SK-N-SH (cell line): ENCODE data around the gene MAPK8IP3. TPM values are rescaled to one million over a fixed set of nuclear protein-coding genes. Genes with fewer than 3 reads are reported as not detected.
A peak's percentile ranks its signal among the peaks of the same experiment; 100 is the strongest.

ENCODE experiments used
- CTCF ChIA-PET: fragments of 300-600, 350-600 bp; formaldehyde crosslinking; extraction: SDS; loops from one replicate; lab custom pipeline; 2021; lab: Yijun Ruan, JAX
- POLR2A ChIA-PET: fragments of 350-600 bp; sonication (Branson Sonifier 250); formaldehyde crosslinking; extraction: SDS; loops from one replicate; lab custom pipeline; 2020; ENCODE audit warnings: antibody characterized with exemption, inconsistent platforms; lab: Yijun Ruan, JAX
- DNase-seq: peaks from one replicate; pipeline ENCODE4 v3.0.0; 2012
- H2AFZ ChIP-seq: fragments of 200-600 bp; sonication (generic); 2 replicates; pipeline ENCODE4 v1.8.1; 2016; ENCODE audit warnings: antibody characterized with exemption, mild to moderate bottlenecking, low read depth
- H3F3A ChIP-seq: fragments of 200-600 bp; sonication (generic); replicated peaks from 2 replicates; pipeline ENCODE3; 2016; ENCODE audit warnings: antibody characterized with exemption, mild to moderate bottlenecking; ENCODE audit not compliant: insufficient read depth
- H3K27ac ChIP-seq, 2 experiments: fragments of 200-500 bp in 1 of 2; fragments of 200-600 bp in 1 of 2; sonication (Bioruptor generic) in 1 of 2; sonication (generic), shearing (Covaris generic) in 1 of 2; 2 replicates each; pipeline versions ENCODE4 v1.5.1 to v1.6.1; 2014 to 2016; ENCODE audit warnings: low read depth in 2 of 2, inconsistent platforms in 1 of 2, low read length in 1 of 2, mild to moderate bottlenecking in 1 of 2, mixed read lengths in 1 of 2
- H3K27me3 ChIP-seq: fragments of 200-600 bp; sonication (generic), shearing (Covaris generic); 2 replicates; pipeline ENCODE4 v1.6.1; 2016; ENCODE audit warnings: mixed run types; ENCODE audit not compliant: insufficient read depth
- H3K36me3 ChIP-seq, 2 experiments: fragments of 200-500 bp in 1 of 2; fragments of 200-600 bp in 1 of 2; sonication (Bioruptor generic) in 1 of 2; sonication (generic) in 1 of 2; replicated peaks in 1 of 2; 2 replicates each; pipeline versions ENCODE3 to v1.5.1; 2014 to 2016; ENCODE audit warnings: low read length in 1 of 2, mild to moderate bottlenecking in 1 of 2; ENCODE audit not compliant: insufficient read depth in 2 of 2, control insufficient read depth in 1 of 2
- H3K4me1 ChIP-seq, 2 experiments: fragments of 200-500 bp in 1 of 2; fragments of 200-600 bp in 1 of 2; sonication (Bioruptor generic) in 1 of 2; sonication (generic), shearing (Covaris generic) in 1 of 2; 2 replicates each; pipeline versions ENCODE4 v1.5.1 to v1.6.1; 2014 to 2016; ENCODE audit warnings: low read depth in 1 of 2, low read length in 1 of 2, mixed run types in 1 of 2; ENCODE audit not compliant: insufficient read depth in 2 of 2, control insufficient read depth in 1 of 2
- H3K4me2 ChIP-seq: fragments of 200-600 bp; sonication (generic), shearing (Covaris generic); 2 replicates; pipeline ENCODE4 v1.6.1; 2017; ENCODE audit warnings: mixed run types
- H3K4me3 ChIP-seq, 2 experiments: fragments of 200-500 bp in 1 of 2; fragments of 200-600 bp in 1 of 2; sonication (Bioruptor generic) in 1 of 2; sonication (generic), shearing (Covaris generic) in 1 of 2; 2 replicates each; pipeline versions ENCODE4 v1.5.1 to v1.8.1; 2014 to 2016; ENCODE audit warnings: low read depth in 2 of 2, inconsistent platforms in 1 of 2, low read length in 1 of 2, mild to moderate bottlenecking in 1 of 2, mixed read lengths in 1 of 2, moderate library complexity in 1 of 2
- H3K79me2 ChIP-seq: fragments of 200-600 bp; sonication (generic); 2 replicates; pipeline ENCODE4 v1.8.1; 2017; ENCODE audit warnings: mild to moderate bottlenecking; ENCODE audit not compliant: insufficient read depth
- H3K9ac ChIP-seq: fragments of 200-600 bp; sonication (generic); 2 replicates; pipeline ENCODE4 v1.6.1; 2017; ENCODE audit warnings: mixed run types
- H3K9me2 ChIP-seq: fragments of 200-600 bp; sonication (generic); 2 replicates; pipeline ENCODE4 v1.6.1; 2017; ENCODE audit warnings: mixed run types
- H3K9me3 ChIP-seq: fragments of 200-600 bp; sonication (generic); 2 replicates; pipeline ENCODE4 v1.6.1; 2017; ENCODE audit warnings: mixed run types, mild to moderate bottlenecking, moderate library complexity
- H4K20me1 ChIP-seq: fragments of 200-600 bp; sonication (generic); 2 replicates; pipeline ENCODE4 v1.6.1; 2017; ENCODE audit warnings: mild to moderate bottlenecking, mixed run types; ENCODE audit not compliant: insufficient read depth
- CHD2 ChIP-seq: fragments of 150-350 bp; IDR thresholded peaks from 2 replicates; pipeline ENCODE4 v1.6.1; 2018; ENCODE audit warnings: low read length; ENCODE audit not compliant: partially characterized antibody
- CTCF ChIP-seq: fragments of 200-600 bp; sonication (generic); IDR thresholded peaks from 2 replicates; pipeline ENCODE4 v1.6.1; 2017; ENCODE audit warnings: antibody characterized with exemption, mild to moderate bottlenecking, moderate library complexity
- ELF1 ChIP-seq: IDR thresholded peaks from 2 replicates; pipeline ENCODE4 v1.4.0; 2012
- EP300 ChIP-seq, 2 experiments: IDR thresholded peaks; 2 replicates each; pipeline versions ENCODE4 v1.4.0 to v1.6.1; 2012; ENCODE audit warnings: borderline replicate concordance in 1 of 2, low read depth in 1 of 2, low read length in 1 of 2
- EZH2phosphoT487 ChIP-seq: fragments of 200-600 bp; sonication (generic); IDR thresholded peaks from 2 replicates; pipeline ENCODE4 v1.6.1; 2017; ENCODE audit warnings: low read depth, mixed run types, mild to moderate bottlenecking, antibody characterized with exemption, moderate library complexity, borderline replicate concordance
- FOXJ3 ChIP-seq: sonication (generic); formaldehyde crosslinking; IDR thresholded peaks from 2 replicates; pipeline ENCODE4 v1.5.1; 2020; ENCODE audit warnings: mild to moderate bottlenecking, missing genetic modification reagents
- GATA2 ChIP-seq: sonication (generic); formaldehyde crosslinking; IDR thresholded peaks from 2 replicates; pipeline ENCODE4 v1.5.0; 2020; ENCODE audit warnings: mild to moderate bottlenecking, missing genetic modification reagents
- NFIC ChIP-seq: IDR thresholded peaks from 2 replicates; pipeline ENCODE4 v1.4.0; 2012; ENCODE audit warnings: borderline replicate concordance
- RAD21 ChIP-seq: IDR thresholded peaks from 2 replicates; pipeline ENCODE4 v1.6.1; 2012; ENCODE audit warnings: mild to moderate bottlenecking, low read length
- RCOR1 ChIP-seq: fragments of 150-350 bp; IDR thresholded peaks from 2 replicates; pipeline ENCODE4 v1.6.1; 2017; ENCODE audit warnings: antibody characterized with exemption, low read length
- TAF1 ChIP-seq: IDR thresholded peaks from 2 replicates; pipeline ENCODE4 v1.6.1; 2012; ENCODE audit warnings: low read depth, mild to moderate bottlenecking, low read length, moderate library complexity, borderline replicate concordance
- TEAD4 ChIP-seq: IDR thresholded peaks from 2 replicates; pipeline ENCODE4 v1.4.0; 2012; ENCODE audit warnings: mild to moderate bottlenecking, borderline replicate concordance; ENCODE audit not compliant: insufficient read depth
- YY1 ChIP-seq: IDR thresholded peaks from 2 replicates; pipeline ENCODE4 v1.4.0; 2012; ENCODE audit warnings: low read depth, mild to moderate bottlenecking
- ZBTB33 ChIP-seq: IDR thresholded peaks from 2 replicates; pipeline ENCODE4 v1.4.0; 2012; ENCODE audit warnings: low read depth, borderline replicate concordance
- WGBS: methylation state at CpG from one replicate; pipeline ENCODE4 v1.1.6; 2017; ENCODE audit warnings: low lambda C conversion rate; 5-methylcytosine and 5-hydroxymethylcytosine counted together
- polyA plus RNA-seq, 3 experiments: library from polyadenylated mRNA; depleted of rRNA; stranded (reverse); fragments of >200 nt; gene quantifications; 2 replicates each; pipeline ENCODE4 v1.2.3, GENCODE V29; 2012
- TF ChIP-seq, protein P1 (sequence below): IDR thresholded peaks from 2 replicates; pipeline ENCODE4 v1.4.0; 2012; ENCODE audit warnings: low read depth, borderline replicate concordance
- TF ChIP-seq, protein P2 (sequence below): fragments of 150-350 bp; IDR thresholded peaks from 2 replicates; pipeline ENCODE4 v1.6.1; 2017; ENCODE audit warnings: antibody characterized with exemption, low read length, low read depth, borderline replicate concordance

The MAPK8IP3 gene
- polyA plus RNA-seq, 1 of the 3 experiments (the other 2 are of a cell fraction), result 57.3 TPM

GRCh38 chr16:1678500-1679098, 27.4 kb upstream of the MAPK8IP3 start:
- peak overlapping the region; percentile 98 for H3K4me2 ChIP-seq
- 0 out of 2 replicates have a peak overlapping the region, but pooled peaks have one; percentile 18 for H2AFZ ChIP-seq
- no peak for DNase-seq
- peak overlapping the region; percentile 70 to 81 for H3K4me3 ChIP-seq
- peak overlapping the region; percentile 35 to 79; a peak in 3 of 4 replicates for H3K27ac ChIP-seq
- peaks cover 19% of the 10 kb centered on the region; the same call in 1 of the 2 replicates for H4K20me1 ChIP-seq
- H3K27me3 ChIP-seq, result no peaks in the 10 kb centered on the region
- H3F3A ChIP-seq, result peaks cover 19% of the 10 kb centered on the region
- no peaks in the 10 kb centered on the region for H3K9me2 ChIP-seq
- peaks cover 19 to 28% of the 10 kb centered on the region in 2 experiments for H3K36me3 ChIP-seq
- TF ChIP-seq CHD2 (peak; percentile 19), CTCF (0 out of 2 replicates have a peak, but pooled peaks have one; percentile 9), ELF1 (no peak)
- TF ChIP-seq, all 33 proteins: peak for 2
- POLR2A ChIA-PET, result interaction anchor here (0.9 to 1.9 kb wide), 5 partner anchors 9 to 94 kb away, joined by 3 to 10 read pairs (median 4); partner anchors contain the start of genes EME2, MAPK8IP3 and MRPS34
- Histone ChIP-seq H3K9me3 (no peaks in the 10 kb centered on the region), H3K79me2 (peaks cover 58% of the 10 kb centered on the region), H3K4me1 (peaks cover 6 to 7% of the 10 kb centered on the region in 2 experiments; a peak in 1 of 4 replicates), H3K9ac (peak overlapping the region; percentile 79)
- 1% methylated on average over 13 of the region's 45 CpGs for WGBS
- CTCF ChIA-PET, result interaction anchor here (1.5 to 1.9 kb wide), 4 partner anchors 22 to 315 kb away, joined by 4 to 14 read pairs (median 6); partner anchors contain the start of gene MAPK8IP3

DNA sequence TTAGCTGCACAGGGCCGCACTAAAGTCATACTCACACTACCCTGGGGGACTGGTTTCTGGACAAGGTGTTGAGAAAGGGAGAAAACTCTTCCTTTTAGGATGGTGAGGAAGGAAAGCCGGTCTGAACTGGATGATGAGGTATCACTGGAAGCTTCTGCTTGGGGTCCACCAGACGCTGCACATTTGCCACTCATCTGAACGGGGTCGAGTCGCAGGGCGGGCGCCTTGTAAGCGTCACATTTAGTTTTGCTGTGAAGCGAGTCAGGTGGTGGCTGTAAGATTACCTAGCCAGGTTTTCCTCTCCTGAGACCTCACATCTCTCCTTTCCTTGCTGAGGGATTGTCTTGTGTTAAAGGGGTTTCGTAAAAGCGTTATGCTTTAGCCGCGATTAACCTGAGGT, 25.6 kb upstream of the MAPK8IP3 start:
- H3K9me2 ChIP-seq, result no peaks in the 10 kb centered on the region
- H3F3A ChIP-seq, result peaks cover 9% of the 10 kb centered on the region
- H3K4me3 ChIP-seq, result no peak overlapping the region
- POLR2A ChIA-PET, result no interaction called here
- H3K36me3 ChIP-seq, result peaks cover 21 to 26% of the 10 kb centered on the region in 2 experiments
- 95% methylated on average over 14 of the region's 14 CpGs for WGBS
- peaks cover 76% of the 10 kb centered on the region for H3K79me2 ChIP-seq
- DNase-seq, result no peak
- CTCF ChIA-PET, result interaction anchor here (1.4 kb wide), 1 partner anchor 26 kb away, joined by 5 read pairs; the partner anchor contains the start of gene MAPK8IP3
- peaks cover 0 to 7% of the 10 kb centered on the region in 2 experiments; a peak in 1 of 4 replicates for H3K4me1 ChIP-seq
- H3K9me3 ChIP-seq, result no peaks in the 10 kb centered on the region
- H3K27me3 ChIP-seq, result no peaks in the 10 kb centered on the region
- H3K4me2 ChIP-seq, result peak overlapping the region; percentile 98
- no peak overlapping the region for H3K9ac ChIP-seq
- no peak overlapping the region for H3K27ac ChIP-seq
- H4K20me1 ChIP-seq, result peaks cover 19% of the 10 kb centered on the region; the same call in 1 of the 2 replicates
- H2AFZ ChIP-seq, result no peak overlapping the region
- TF ChIP-seq TEAD4 (no peak), YY1 (no peak), CHD2 (no peak), GATA2 (no peak), EP300 (IDR thresholded peaks at IDR 0.05; ENCODE audit: borderline replicate concordance in 1 of 2, low read depth in 1 of 2, low read length in 1 of 2) (no peak), FOXJ3 (CRISPR knock-in tag) (no peak), NFIC (no peak), RAD21 (no peak), CTCF (no peak), EZH2phosphoT487 (no peak), TAF1 (no peak), RCOR1 (no peak), ZBTB33 (no peak)
- TF ChIP-seq, protein P1, sequence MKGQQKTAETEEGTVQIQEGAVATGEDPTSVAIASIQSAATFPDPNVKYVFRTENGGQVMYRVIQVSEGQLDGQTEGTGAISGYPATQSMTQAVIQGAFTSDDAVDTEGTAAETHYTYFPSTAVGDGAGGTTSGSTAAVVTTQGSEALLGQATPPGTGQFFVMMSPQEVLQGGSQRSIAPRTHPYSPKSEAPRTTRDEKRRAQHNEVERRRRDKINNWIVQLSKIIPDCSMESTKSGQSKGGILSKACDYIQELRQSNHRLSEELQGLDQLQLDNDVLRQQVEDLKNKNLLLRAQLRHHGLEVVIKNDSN, result no peak
- TF ChIP-seq, protein P2, sequence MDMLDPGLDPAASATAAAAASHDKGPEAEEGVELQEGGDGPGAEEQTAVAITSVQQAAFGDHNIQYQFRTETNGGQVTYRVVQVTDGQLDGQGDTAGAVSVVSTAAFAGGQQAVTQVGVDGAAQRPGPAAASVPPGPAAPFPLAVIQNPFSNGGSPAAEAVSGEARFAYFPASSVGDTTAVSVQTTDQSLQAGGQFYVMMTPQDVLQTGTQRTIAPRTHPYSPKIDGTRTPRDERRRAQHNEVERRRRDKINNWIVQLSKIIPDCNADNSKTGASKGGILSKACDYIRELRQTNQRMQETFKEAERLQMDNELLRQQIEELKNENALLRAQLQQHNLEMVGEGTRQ, result no peak
